ENCODE results near the gene TULP3. TPM values are rescaled to one million over a fixed set of nuclear protein-coding genes. Genes with fewer than 3 reads are reported as not detected.
A peak's percentile ranks its signal among the peaks of the same experiment; 100 is the strongest.

Gene TULP3
- 10 to 100 TPM; 14.1 to 17.1 (median 15.9) TPM for total RNA-seq
- 10.5 TPM for polyA plus RNA-seq
- long read RNA-seq, donor 1, transcript TULP3-202 (11 exons, 3,076 nt): major isoform, 6 of 19 reads
- long read RNA-seq, donor 1, partial matches to known transcripts: 2 of 19 reads
- long read RNA-seq, donor 1, other reads (novel, unspliced or antisense): 11 of 19 reads
- long read RNA-seq, donor 2, partial matches to known transcripts: 0 of 4 reads
- long read RNA-seq, donor 2, other reads (novel, unspliced or antisense): 2 of 4 reads
- long read RNA-seq, donor 3, transcript TULP3-202 (11 exons, 3,076 nt): major isoform, 13 of 29 reads
- long read RNA-seq, donor 3, transcript TULP3-201 (12 exons, 1,951 nt): minor isoform, 5 of 29 reads
- long read RNA-seq, donor 3, partial matches to known transcripts: 3 of 29 reads
- long read RNA-seq, donor 3, other reads (novel, unspliced or antisense): 8 of 29 reads
- long read RNA-seq, donor 4, partial matches to known transcripts: 2 of 8 reads
- long read RNA-seq, donor 4, other reads (novel, unspliced or antisense): 3 of 8 reads

DNA sequence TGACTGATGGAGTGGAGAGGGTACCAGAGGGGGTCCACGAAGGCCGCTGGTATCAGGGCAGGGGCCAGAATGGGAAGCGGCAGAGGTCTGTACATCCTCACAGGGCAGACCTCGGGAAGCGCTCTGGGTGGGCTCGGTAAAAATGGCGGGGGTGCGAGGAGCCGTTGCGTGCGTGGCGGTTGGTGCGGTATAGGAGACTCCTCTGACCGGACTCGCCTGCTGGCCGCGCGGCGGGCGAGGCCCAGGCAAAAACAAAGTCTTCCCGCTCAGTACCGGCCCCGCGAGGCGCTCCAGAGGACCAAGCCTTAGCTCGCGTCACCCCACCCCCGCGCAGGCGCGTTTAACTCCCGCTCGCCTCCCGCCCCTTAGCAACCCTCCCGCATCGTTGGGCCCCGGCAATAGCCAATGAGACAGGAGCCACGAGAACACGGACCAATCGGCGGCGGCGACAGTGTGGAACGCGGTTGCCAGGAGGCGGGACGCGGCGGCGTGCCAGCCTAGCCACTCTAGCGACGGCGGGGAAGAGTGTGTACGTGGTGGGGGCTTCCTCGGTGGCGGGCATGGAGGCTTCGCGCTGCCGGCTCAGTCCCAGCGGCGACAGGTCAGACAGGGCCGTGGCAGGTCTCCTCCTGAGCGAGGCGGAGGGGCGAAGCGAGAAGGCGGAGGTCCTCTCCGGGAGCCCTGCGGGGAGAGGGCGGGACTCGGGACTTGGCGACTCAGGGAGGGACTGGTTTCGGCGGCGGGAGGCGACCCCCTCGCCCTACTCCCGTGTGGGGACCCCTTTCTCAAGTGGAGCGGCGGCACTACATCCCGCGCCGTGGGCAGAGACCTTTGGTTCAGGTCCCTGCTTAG, at the start of gene TULP3:
TSS of gene TULP3 (plus strand) at position 504 of the 852 bp plus-strand sequence. CDS start at position 561, 57 bp downstream.
- Histone ChIP-seq H3K4me3 (ENCODE audit: low read length) (peak within 1 kb of the TSS; percentile 70), H3K9me3 (ENCODE audit: control insufficient read depth, low read length) (no peaks in the 10 kb centered on the region), H3K27me3 (ENCODE audit: control insufficient read depth, insufficient read depth) (no peaks in the 10 kb centered on the region), H3K27ac (ENCODE audit: low read length) (peak within 1 kb of the TSS; percentile 87), H3K4me1 (ENCODE audit: control insufficient read depth, insufficient read depth, low read length) (no peaks in the 10 kb centered on the region)
- WGBS: under 1% methylated on average over 83 of the region's 83 CpGs
- DNase-seq: peak; percentile 99 to 100 (median 100)
- ATAC-seq: peak; percentile 99
- intact Hi-C loops (cut with DNase I): loop anchor here in 1 of 4 donors (10.0 kb wide), 1 partner anchor 54 kb away; no protein-coding TSS in a partner anchor

DNA sequence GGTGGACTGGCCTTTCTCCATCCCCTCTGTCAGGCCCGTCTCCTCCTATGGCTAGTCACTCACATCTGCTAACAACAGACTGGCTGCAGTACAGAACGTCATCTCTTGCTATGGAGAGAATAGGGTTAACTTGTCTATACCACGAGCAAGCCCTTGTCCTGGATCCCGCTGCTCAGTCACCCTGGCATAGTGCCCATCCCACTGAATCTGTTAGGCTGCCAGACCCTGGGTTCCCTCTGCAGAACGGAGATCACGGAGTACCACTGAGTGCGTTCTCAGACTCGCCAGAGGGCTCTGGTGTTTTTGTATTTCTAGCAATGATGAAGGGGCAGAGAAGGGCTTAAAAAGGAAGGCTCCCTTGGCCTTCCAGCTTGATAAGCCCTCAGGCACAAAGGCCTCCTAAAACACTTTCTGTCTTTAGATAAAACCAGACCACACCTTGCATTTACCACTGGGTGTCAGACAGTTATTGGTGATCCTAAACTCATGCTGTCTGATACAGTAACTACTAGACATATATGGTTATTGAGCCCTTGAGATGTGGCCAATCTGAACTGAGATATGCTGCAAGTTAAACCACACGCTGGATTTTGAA, 49.5 kb upstream of the TULP3 start:
- intact Hi-C loops (cut with DNase I): no loop called here
- ATAC-seq: peak in 1 of 2 donors; percentile 17
- H3K9me3 ChIP-seq (ENCODE audit: control insufficient read depth, low read length): no peaks in the 10 kb centered on the region
- no peak overlapping the region for H3K4me3 ChIP-seq (ENCODE audit: low read length)
- H3K27ac ChIP-seq (ENCODE audit: low read length): no peak overlapping the region
- H3K27me3 ChIP-seq (ENCODE audit: control insufficient read depth, insufficient read depth): no peaks in the 10 kb centered on the region
- 48% methylated on average over 9 of the region's 9 CpGs for WGBS
- H3K4me1 ChIP-seq (ENCODE audit: control insufficient read depth, insufficient read depth, low read length): no peaks in the 10 kb centered on the region
- DNase-seq: no peak

- H3K27me3 ChIP-seq (ENCODE audit: control insufficient read depth, insufficient read depth): no peaks in the 10 kb centered on the region
- no peaks in the 10 kb centered on the region for H3K9me3 ChIP-seq (ENCODE audit: control insufficient read depth, low read length)
- DNase-seq (no peak), ATAC-seq (peak in 1 of 2 donors; percentile 40)
- H3K27ac ChIP-seq (ENCODE audit: low read length): peak overlapping the region; percentile 13
- H3K4me3 ChIP-seq (ENCODE audit: low read length): no peak overlapping the region
- intact Hi-C loops (cut with DNase I): no loop called here
- no peaks in the 10 kb centered on the region for H3K4me1 ChIP-seq (ENCODE audit: control insufficient read depth, insufficient read depth, low read length)
- 62% methylated on average over 5 of the region's 5 CpGs for WGBS
Measured at GRCh38 chr12:2842948-2843347, 47.7 kb upstream of the TULP3 start.

DNA sequence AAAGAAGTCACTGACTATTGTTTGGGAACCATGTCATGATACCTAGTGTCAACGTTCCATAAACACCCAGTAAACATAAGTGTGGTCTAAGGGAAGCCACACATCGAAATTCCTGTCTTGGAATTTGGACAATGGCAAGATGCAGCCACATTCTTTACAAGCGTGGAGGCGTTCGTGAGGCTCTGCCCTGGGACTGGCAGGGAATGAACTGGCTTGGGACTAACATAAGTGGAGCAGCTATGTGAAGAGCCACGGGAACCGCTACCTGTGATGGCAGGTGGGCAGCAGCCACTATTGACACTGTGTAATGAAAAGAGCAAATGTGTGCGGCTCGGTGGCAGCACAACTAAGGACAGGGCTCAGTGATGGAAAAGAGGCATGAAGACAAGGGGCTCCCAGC, 45.9 kb upstream of the TULP3 start:
- ATAC-seq (no peak), DNase-seq (no peak)
- no peak overlapping the region for H3K27ac ChIP-seq (ENCODE audit: low read length)
- intact Hi-C loops (cut with DNase I): no loop called here
- WGBS: 80% methylated on average over 9 of the region's 9 CpGs
- no peaks in the 10 kb centered on the region for H3K9me3 ChIP-seq (ENCODE audit: control insufficient read depth, low read length)
- no peaks in the 10 kb centered on the region for H3K27me3 ChIP-seq (ENCODE audit: control insufficient read depth, insufficient read depth)
- no peaks in the 10 kb centered on the region for H3K4me1 ChIP-seq (ENCODE audit: control insufficient read depth, insufficient read depth, low read length)
- no peak overlapping the region for H3K4me3 ChIP-seq (ENCODE audit: low read length)

- Histone ChIP-seq H3K4me3 (ENCODE audit: low read length) (no peak overlapping the region), H3K9me3 (ENCODE audit: control insufficient read depth, low read length) (no peaks in the 10 kb centered on the region)
- intact Hi-C loops (cut with DNase I): no loop called here
Measured at GRCh38 chr12:2845280-2845679, 45.4 kb upstream of the TULP3 start.

GRCh38 chr12:2851931-2852330, 38.8 kb upstream of the TULP3 start:
- no peak overlapping the region for H3K27ac ChIP-seq (ENCODE audit: low read length)
- no peak for ATAC-seq
- no peaks in the 10 kb centered on the region for H3K27me3 ChIP-seq (ENCODE audit: control insufficient read depth, insufficient read depth)
- no peak overlapping the region for H3K4me3 ChIP-seq (ENCODE audit: low read length)
- DNase-seq: no peak
- intact Hi-C loops (cut with DNase I): loop anchor here in 3 of 4 donors (10.0 kb wide), 1 partner anchor 183 kb away; no protein-coding TSS in a partner anchor
- H3K4me1 ChIP-seq (ENCODE audit: control insufficient read depth, insufficient read depth, low read length): no peaks in the 10 kb centered on the region
- H3K9me3 ChIP-seq (ENCODE audit: control insufficient read depth, low read length): no peaks in the 10 kb centered on the region
- WGBS: 92% methylated on average over 3 of the region's 3 CpGs

More at GRCh38 chr12:2845280-2845679, 45.4 kb upstream of the TULP3 start:
- peak; percentile 50 to 80 for ATAC-seq
- Histone ChIP-seq H3K4me1 (ENCODE audit: control insufficient read depth, insufficient read depth, low read length) (no peaks in the 10 kb centered on the region), H3K27me3 (ENCODE audit: control insufficient read depth, insufficient read depth) (no peaks in the 10 kb centered on the region), H3K27ac (ENCODE audit: low read length) (no peak overlapping the region)
- WGBS: 27% methylated on average over 6 of the region's 6 CpGs
- DNase-seq: peak; percentile 48 to 68 (median 68)

- DNase-seq (peak; percentile 88 to 96 (median 94)), ATAC-seq (peak; percentile 74 to 87)
- intact Hi-C loops (cut with DNase I): loop anchor here in 3 of 4 donors (10.0 kb wide), 1 partner anchor 181 kb away; no protein-coding TSS in a partner anchor
- Histone ChIP-seq H3K9me3 (ENCODE audit: control insufficient read depth, low read length) (no peaks in the 10 kb centered on the region), H3K4me3 (ENCODE audit: low read length) (no peak overlapping the region), H3K27me3 (ENCODE audit: control insufficient read depth, insufficient read depth) (no peaks in the 10 kb centered on the region), H3K4me1 (ENCODE audit: control insufficient read depth, insufficient read depth, low read length) (no peaks in the 10 kb centered on the region), H3K27ac (ENCODE audit: low read length) (no peak overlapping the region)
- WGBS: 11% methylated on average over 11 of the region's 11 CpGs
Measured at GRCh38 chr12:2853626-2854025, 37.1 kb upstream of the TULP3 start.

DNA sequence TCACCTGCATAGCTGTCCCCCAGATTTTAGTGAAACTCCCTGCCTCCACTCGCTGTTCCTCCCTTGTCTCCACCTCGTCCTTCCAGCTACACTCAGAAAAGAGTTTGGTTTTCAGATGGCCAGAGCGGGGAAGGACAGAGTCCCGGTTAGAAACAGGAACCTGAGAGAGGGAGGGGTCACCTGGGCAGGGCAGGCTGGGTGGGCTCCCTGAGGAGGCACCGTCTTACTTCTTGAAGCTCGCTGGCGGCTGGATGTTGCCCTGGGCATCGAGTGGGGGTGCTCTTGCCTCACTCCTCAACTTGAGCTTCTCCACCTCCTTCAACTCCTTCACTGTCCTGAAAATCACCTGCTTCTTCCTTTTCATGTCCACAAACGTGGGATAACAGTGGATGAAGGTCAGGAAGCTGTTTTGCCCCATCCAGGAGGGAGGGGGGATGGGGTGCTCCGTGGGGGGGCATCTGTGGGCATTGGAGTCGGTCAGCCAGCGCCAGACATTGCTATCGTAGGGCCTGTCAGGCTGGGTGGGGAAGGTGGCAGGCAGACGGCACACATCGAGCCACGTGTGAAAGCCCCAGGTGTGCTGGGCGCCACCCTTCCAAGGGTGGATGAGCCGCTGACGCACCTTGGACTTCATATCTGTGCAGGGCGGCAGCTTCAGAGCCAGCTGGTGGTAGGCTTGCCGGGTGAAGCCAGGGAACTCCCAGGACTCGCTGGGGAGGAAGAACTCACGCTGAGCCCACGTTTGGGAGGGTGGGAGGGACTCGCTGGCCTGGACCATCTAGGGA, 35.8 kb upstream of the TULP3 start:
- no peaks in the 10 kb centered on the region for H3K9me3 ChIP-seq (ENCODE audit: control insufficient read depth, low read length)
- H3K27me3 ChIP-seq (ENCODE audit: control insufficient read depth, insufficient read depth): no peaks in the 10 kb centered on the region
- intact Hi-C loops (cut with DNase I): loop anchor here in 3 of 4 donors (10.0 kb wide), 1 partner anchor 180 kb away; no protein-coding TSS in a partner anchor
- H3K4me3 ChIP-seq (ENCODE audit: low read length): no peak overlapping the region
- no peak overlapping the region for H3K27ac ChIP-seq (ENCODE audit: low read length)
- H3K4me1 ChIP-seq (ENCODE audit: control insufficient read depth, insufficient read depth, low read length): no peaks in the 10 kb centered on the region
- DNase-seq (no peak), ATAC-seq (peak in 1 of 2 donors; percentile 10)
- 91% methylated on average over 25 of the region's 25 CpGs for WGBS

- intact Hi-C loops (cut with DNase I): loop anchor here in 3 of 4 donors (10.0 kb wide), 1 partner anchor 179 kb away; no protein-coding TSS in a partner anchor
- ATAC-seq (no peak), DNase-seq (no peak)
- Histone ChIP-seq H3K9me3 (ENCODE audit: control insufficient read depth, low read length) (no peaks in the 10 kb centered on the region), H3K4me1 (ENCODE audit: control insufficient read depth, insufficient read depth, low read length) (no peaks in the 10 kb centered on the region), H3K4me3 (ENCODE audit: low read length) (no peak overlapping the region), H3K27ac (ENCODE audit: low read length) (no peak overlapping the region), H3K27me3 (ENCODE audit: control insufficient read depth, insufficient read depth) (no peaks in the 10 kb centered on the region)
- 91% methylated on average over 7 of the region's 7 CpGs for WGBS
Measured at GRCh38 chr12:2855546-2855945, 35.1 kb upstream of the TULP3 start.

DNA sequence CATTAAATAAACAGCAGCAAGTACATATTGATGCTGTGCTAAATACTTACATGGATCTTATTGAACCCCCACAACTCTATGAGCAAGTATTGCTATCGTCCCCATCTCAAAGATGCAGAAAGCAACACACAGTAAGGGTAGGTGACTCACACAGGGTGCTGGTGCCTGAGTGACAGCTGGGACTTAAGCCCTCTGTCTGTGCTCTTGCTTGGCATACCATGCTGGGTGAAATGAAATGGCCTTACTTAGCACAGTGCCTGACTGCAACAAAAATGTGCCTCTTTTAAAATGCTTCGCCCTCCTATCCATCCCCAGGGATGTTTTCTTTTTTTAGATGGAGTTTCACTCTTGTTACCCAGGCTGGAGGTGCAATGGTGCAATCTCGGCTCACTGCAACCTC, 34.6 kb upstream of the TULP3 start:
- no peak for ATAC-seq
- Histone ChIP-seq H3K27me3 (ENCODE audit: control insufficient read depth, insufficient read depth) (no peaks in the 10 kb centered on the region), H3K27ac (ENCODE audit: low read length) (no peak overlapping the region), H3K9me3 (ENCODE audit: control insufficient read depth, low read length) (no peaks in the 10 kb centered on the region), H3K4me1 (ENCODE audit: control insufficient read depth, insufficient read depth, low read length) (no peaks in the 10 kb centered on the region), H3K4me3 (ENCODE audit: low read length) (no peak overlapping the region)
- 87% methylated on average over 3 of the region's 3 CpGs for WGBS
- DNase-seq: no peak
- intact Hi-C loops (cut with DNase I): loop anchor here in 3 of 4 donors (10.0 kb wide), 1 partner anchor 179 kb away; no protein-coding TSS in a partner anchor

Data from right cardiac atrium (tissue), 5 donors.